Activated effector memory CD4-positive, alpha-beta T cell treated with anti-CD3 and anti-CD28 coated beads, Interleukin-2, amount 50 U/mL, for 16 hours (primary cell): ENCODE measurements around the gene TGM1.

Experiments used
- DNase-seq: peaks from one replicate; pipeline ENCODE4 v3.0.0-alpha.2; 2020

TGM1 gene

GRCh38 chr14:24262821-24263733 is at the start of gene TGM1:
TSS of gene TGM1 (minus strand) at chr14:24263177. CDS start at chr14:24262352, 825 bp downstream.
- no peak for DNase-seq

GRCh38 chr14:24311837-24312615 is 49.0 kb upstream of the TGM1 start:
- DNase-seq, result no peak

- DNase-seq, result peak; percentile 89
Measured at GRCh38 chr14:24310646-24311604, 47.9 kb upstream of the TGM1 start, which contains the start of gene LTB4R. TSS of gene LTB4R (plus strand) at chr14:24311502. CDS start at chr14:24315652, 4,150 bp downstream.

GRCh38 chr14:24310265-24310645 is 47.3 kb upstream of the TGM1 start:
- no peak for DNase-seq

- no peak for DNase-seq
Measured at GRCh38 chr14:24309538-24310264, 46.7 kb upstream of the TGM1 start, which contains the start of gene LTB4R2. TSS of gene LTB4R2 (plus strand) at chr14:24310140. CDS start at chr14:24310665, 525 bp downstream.

- DNase-seq, result no peak
Measured at GRCh38 chr14:24308342-24309124, 45.6 kb upstream of the TGM1 start.

- peak; percentile 84 for DNase-seq
Measured at GRCh38 chr14:24307575-24308341, 44.8 kb upstream of the TGM1 start, which contains the start of gene CIDEB. TSS of gene CIDEB (minus strand) at chr14:24307977. CDS start at chr14:24307858, 119 bp downstream.

GRCh38 chr14:24307156-24307574 is 44.2 kb upstream of the TGM1 start:
- DNase-seq, result no peak

- DNase-seq, result no peak
Measured at GRCh38 chr14:24304019-24304387, 41.0 kb upstream of the TGM1 start.

- no peak for DNase-seq
Measured at GRCh38 chr14:24300326-24300980, 37.5 kb upstream of the TGM1 start.

- peak; percentile 98 for DNase-seq
Measured at GRCh38 chr14:24299255-24300191, 36.5 kb upstream of the TGM1 start, which contains the start of the genes DHRS1 and NOP9. TSS of gene DHRS1 (minus strand) at chr14:24299780. CDS start at chr14:24299106, 674 bp downstream. TSS of gene NOP9 (plus strand) at chr14:24299850. CDS start at chr14:24299955, 105 bp downstream.

GRCh38 chr14:24298892-24299254 is 35.9 kb upstream of the TGM1 start:
- no peak for DNase-seq

GRCh38 chr14:24297190-24297964 is 34.4 kb upstream of the TGM1 start:
- DNase-seq, result no peak

- DNase-seq, result peak; percentile 89
Measured at GRCh38 chr14:24296341-24297157, 33.6 kb upstream of the TGM1 start.

- no peak for DNase-seq
Measured at GRCh38 chr14:24293525-24293924, 30.5 kb upstream of the TGM1 start.

- no peak for DNase-seq
Measured at GRCh38 chr14:24292118-24292807, 29.3 kb upstream of the TGM1 start.
